Thoracic aorta (tissue), 2 donors: ENCODE data around the gene ST6GALNAC3. TPM values are rescaled to one million over a fixed set of nuclear protein-coding genes. Genes with fewer than 3 reads are reported as not detected.

ENCODE experiments used
- ATAC-seq: fragments of 150-250 bp; one replicate; pipeline ENCODE4 v1.8.0; 2017; ENCODE audit warnings: low read depth; ENCODE audit not compliant: insufficient number of reproducible peaks, low FRiP score
- DNase-seq: peaks from one replicate; pipeline ENCODE4 v3.0.0-alpha.2; 2020; ENCODE audit warnings: low spot score
- H3K27ac ChIP-seq, 2 donors: fragments of 200-600 bp; sonication (generic); 1 replicate in 1 of 2; 2 replicates in 1 of 2; pipeline ENCODE4 v1.5.1; 2016; ENCODE audit warnings: mild to moderate bottlenecking in 2 of 2, moderate library complexity in 2 of 2
- H3K27me3 ChIP-seq: fragments of 200-600 bp; sonication (generic); replicated peaks from 2 replicates; pipeline ENCODE4 v1.6.0; 2016; ENCODE audit warnings: mild to moderate bottlenecking; ENCODE audit not compliant: insufficient read depth
- H3K36me3 ChIP-seq: fragments of 200-600 bp; sonication (generic); one replicate; pipeline ENCODE4 v1.5.1; 2016
- H3K4me1 ChIP-seq, 2 donors: fragments of 200-600 bp; sonication (generic); 1 replicate in 1 of 2; 2 replicates in 1 of 2; pipeline versions ENCODE4 v1.5.1 to v1.6.0; 2016; ENCODE audit warnings: low read depth in 2 of 2, mild to moderate bottlenecking in 1 of 2; ENCODE audit not compliant: control insufficient read depth in 1 of 2
- H3K4me3 ChIP-seq: fragments of 200-600 bp; sonication (generic); 2 replicates; pipeline ENCODE4 v1.5.1; 2016; ENCODE audit warnings: mild to moderate bottlenecking
- H3K9me3 ChIP-seq: fragments of 200-600 bp; sonication (generic); 2 replicates; pipeline ENCODE4 v1.5.1; 2016
- CTCF ChIP-seq: fragments of 200-600 bp; sonication (generic); IDR thresholded peaks from one replicate; pipeline ENCODE4 v1.5.1; 2019; ENCODE audit warnings: antibody characterized with exemption
- total RNA-seq, 2 donors: library from RNA; depleted of rRNA; stranded (reverse); fragments of >200 nt; gene quantifications; one replicate each; pipeline versions ENCODE4 v1.1.0 to v1.2.3, GENCODE V29; 2016

ST6GALNAC3 gene
- 1 to 10 TPM; 1.4 to 9.5 TPM for total RNA-seq

DNA sequence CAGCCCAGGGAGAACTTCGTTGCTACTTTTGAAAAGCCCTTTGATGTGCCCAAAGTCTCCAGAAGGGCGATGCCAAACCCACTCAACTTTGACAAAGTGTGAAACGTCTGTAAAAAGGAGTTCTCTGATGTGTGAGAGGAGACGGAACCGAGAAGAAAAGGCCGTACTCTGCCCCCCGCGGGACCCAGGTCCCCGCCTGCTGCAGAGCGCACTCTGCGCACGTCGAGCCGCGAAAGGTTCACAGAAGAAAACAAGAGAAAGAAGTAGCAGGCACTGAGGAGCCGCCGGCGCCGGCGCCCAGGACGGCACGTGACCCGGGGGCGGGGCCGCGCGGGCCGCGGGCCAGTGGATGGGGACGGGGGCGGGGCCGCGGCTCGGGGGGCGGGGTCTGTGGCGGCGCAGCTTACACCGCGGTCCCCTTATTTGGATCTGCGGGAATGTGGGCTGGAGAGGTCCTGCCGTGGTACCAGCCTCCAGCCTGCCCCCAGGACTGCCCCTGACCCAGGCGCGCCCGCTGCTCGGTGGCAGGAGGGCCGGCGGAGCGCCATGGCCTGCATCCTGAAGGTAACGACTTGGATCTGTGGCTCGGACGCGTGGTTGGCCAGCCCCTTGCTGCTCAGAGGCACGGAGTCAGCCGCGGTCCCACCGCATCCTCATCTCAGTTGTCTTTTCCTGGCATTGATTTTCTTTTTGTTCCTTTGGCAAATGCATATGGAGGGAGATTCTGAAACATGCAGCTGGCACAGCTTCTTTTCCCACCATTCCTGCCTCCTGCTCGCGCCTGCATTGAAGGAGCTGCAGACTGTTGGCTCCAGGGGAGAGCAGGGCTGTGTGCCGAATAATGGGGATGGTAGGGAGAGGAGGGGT is at the start of gene ST6GALNAC3:
Gene ST6GALNAC3, plus strand, starts transcription at position 426 of the 867 bp plus-strand sequence.
- H3K36me3 ChIP-seq: no peaks in the 10 kb centered on the region
- H3K4me1 ChIP-seq: peaks cover 6 to 9% of the 10 kb centered on the region in 2 donors
- H3K27ac ChIP-seq: peak within 1 kb of the TSS; percentile 52 to 56
- peak within 1 kb of the TSS; percentile 89 for H3K4me3 ChIP-seq
- H3K9me3 ChIP-seq: no peaks in the 10 kb centered on the region
- no peaks in the 10 kb centered on the region for H3K27me3 ChIP-seq
- DNase-seq (peak; percentile 19), ATAC-seq (peak; percentile 91)
- TF ChIP-seq CTCF: no peak

- no peaks in the 10 kb centered on the region for H3K27me3 ChIP-seq
- ATAC-seq: no peak
- no peaks in the 10 kb centered on the region for H3K36me3 ChIP-seq
- H3K4me1 ChIP-seq: no peaks in the 10 kb centered on the region
- no peaks in the 10 kb centered on the region for H3K9me3 ChIP-seq
- TF ChIP-seq CTCF: no peak
- no peak for DNase-seq
- H3K4me3 ChIP-seq: no peak overlapping the region
- H3K27ac ChIP-seq: no peak overlapping the region
Measured at GRCh38 chr1:76027341-76027740, 47.2 kb upstream of the ST6GALNAC3 start.

DNA sequence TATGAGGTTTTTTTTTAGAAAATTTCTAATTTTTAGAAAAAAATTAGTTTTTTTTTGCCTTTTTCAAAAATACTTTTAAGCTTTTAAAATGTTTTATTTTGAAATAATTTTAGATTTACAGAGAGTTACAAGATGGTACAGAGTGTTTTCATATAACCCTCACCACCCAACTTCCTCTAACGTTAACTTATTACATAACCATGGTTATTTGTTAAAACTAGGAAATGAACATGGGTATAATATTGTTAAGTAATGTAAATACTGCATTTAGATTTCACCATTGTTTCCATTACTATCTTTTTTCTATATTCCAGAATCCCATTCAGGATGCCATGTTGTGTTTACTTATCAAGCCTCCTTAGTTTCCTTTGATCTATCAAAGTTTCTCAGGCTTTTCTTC is 45.2 kb upstream of the ST6GALNAC3 start:
- no peak for TF ChIP-seq CTCF
- H3K4me3 ChIP-seq: no peak overlapping the region
- H3K27ac ChIP-seq: no peak overlapping the region
- ATAC-seq (no peak), DNase-seq (no peak)
- H3K27me3 ChIP-seq: no peaks in the 10 kb centered on the region
- no peaks in the 10 kb centered on the region for H3K9me3 ChIP-seq
- H3K4me1 ChIP-seq: no peaks in the 10 kb centered on the region
- H3K36me3 ChIP-seq: no peaks in the 10 kb centered on the region

DNA sequence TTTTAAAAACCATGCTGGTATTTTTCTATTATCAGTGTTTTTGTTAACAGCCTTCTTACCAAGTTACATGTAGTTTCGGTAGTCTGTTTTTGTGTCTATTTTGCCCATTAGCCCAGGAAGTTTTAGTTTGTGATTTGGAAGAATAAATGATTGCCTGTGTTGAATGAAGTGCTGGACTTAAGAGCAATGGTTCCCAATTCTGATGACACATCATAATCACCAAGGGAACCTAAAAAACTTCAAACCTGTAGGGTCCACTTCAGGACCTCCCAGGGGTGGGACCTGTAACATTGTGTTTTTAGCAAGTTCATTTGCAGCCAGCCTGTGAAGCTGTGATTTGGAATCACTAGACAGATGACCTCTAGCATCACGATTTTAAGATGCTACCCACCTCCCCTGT is 43.0 kb upstream of the ST6GALNAC3 start:
- no peak for DNase-seq
- Histone ChIP-seq H3K27ac (no peak overlapping the region), H3K4me3 (no peak overlapping the region), H3K9me3 (no peaks in the 10 kb centered on the region), H3K4me1 (no peaks in the 10 kb centered on the region), H3K27me3 (no peaks in the 10 kb centered on the region), H3K36me3 (no peaks in the 10 kb centered on the region)
- TF ChIP-seq CTCF: no peak
- no peak for ATAC-seq

GRCh38 chr1:76033800-76034475 is 40.6 kb upstream of the ST6GALNAC3 start:
- TF ChIP-seq CTCF: no peak
- Histone ChIP-seq H3K4me1 (no peaks in the 10 kb centered on the region), H3K27ac (no peak overlapping the region), H3K27me3 (no peaks in the 10 kb centered on the region), H3K9me3 (no peaks in the 10 kb centered on the region), H3K36me3 (no peaks in the 10 kb centered on the region), H3K4me3 (no peak overlapping the region)
- ATAC-seq (no peak), DNase-seq (no peak)
